ENCODE data around the gene FBLN2. TPM values are rescaled to one million over a fixed set of nuclear protein-coding genes. Genes with fewer than 3 reads are reported as not detected.
A peak's percentile ranks its signal among the peaks of the same experiment; 100 is the strongest.
"Not testable (repeated sequence)": the region's sequence is repeated elsewhere in the genome, so short reads cannot be mapped to it uniquely, and the experiment has no call there.

FBLN2 gene
- total RNA-seq, 1 donor from 2014 or later = 16.5 TPM

DNA sequence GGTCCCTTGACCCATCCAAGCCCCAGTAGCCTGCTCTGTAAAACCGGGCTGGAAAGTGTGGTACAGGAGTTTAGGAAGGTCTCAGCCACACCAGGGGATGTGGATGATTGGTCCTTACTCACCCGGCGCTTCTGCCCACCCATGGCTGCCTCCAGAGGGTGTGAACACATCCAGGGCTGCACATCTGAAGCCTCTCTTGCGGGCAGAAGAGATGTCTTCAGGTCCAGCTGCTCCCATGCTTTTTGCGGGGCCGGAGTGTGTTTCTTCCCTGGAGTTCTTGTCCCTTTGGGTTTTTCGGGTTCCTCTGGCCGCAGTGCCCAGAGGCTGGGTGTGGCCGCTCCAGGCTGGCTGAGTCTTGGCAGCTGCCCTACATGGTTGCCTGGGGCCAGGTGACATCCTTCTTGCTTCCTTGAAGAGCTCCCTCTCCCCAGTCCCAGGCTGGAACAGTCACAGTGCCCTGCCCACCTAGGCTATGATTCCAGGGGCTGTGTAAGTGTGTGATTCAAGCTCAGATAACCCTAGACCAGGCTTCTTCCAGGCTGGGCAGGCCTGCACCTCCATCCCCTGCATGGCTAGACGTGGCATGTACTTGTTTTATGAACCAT lies 34.9 kb upstream of the FBLN2 start:
- no peak for DNase-seq

DNA sequence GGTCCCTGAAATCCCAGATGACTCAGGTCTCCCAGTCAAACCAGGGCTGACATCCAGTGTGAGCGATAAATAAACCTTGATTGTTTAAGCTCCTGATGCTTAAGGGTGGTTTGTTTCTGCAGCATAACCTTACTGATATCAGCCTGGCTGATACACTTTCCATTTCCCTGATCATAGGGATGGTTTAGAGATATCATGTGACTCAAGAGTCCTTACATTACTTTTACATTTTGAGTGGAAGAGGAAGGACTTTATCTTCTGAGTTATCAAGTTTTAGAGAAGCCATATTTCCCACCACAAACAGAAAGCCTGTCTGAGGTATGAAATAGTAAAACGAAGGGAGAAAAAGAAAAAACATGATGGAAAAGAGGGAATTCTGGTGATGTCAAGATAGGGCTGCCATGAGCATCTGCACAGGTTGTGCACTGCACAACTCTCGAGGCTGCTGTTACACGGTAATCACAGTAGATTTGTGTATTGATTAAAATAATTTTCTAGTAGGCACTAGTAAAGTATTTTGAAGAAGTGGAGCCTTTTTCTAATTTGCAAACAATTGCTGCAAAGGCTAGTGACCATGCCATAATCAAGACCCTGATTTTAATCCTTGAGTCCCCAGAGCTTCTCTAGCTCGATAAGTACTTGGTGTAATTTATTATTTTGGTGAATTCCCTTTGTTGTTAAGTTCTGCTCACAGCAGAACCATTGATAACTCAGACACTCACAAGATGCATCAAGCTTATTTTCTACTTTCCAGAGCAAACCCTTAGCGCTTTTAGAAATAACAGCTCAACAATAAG lies 34.1 kb upstream of the FBLN2 start:
- no peak for DNase-seq

DNA sequence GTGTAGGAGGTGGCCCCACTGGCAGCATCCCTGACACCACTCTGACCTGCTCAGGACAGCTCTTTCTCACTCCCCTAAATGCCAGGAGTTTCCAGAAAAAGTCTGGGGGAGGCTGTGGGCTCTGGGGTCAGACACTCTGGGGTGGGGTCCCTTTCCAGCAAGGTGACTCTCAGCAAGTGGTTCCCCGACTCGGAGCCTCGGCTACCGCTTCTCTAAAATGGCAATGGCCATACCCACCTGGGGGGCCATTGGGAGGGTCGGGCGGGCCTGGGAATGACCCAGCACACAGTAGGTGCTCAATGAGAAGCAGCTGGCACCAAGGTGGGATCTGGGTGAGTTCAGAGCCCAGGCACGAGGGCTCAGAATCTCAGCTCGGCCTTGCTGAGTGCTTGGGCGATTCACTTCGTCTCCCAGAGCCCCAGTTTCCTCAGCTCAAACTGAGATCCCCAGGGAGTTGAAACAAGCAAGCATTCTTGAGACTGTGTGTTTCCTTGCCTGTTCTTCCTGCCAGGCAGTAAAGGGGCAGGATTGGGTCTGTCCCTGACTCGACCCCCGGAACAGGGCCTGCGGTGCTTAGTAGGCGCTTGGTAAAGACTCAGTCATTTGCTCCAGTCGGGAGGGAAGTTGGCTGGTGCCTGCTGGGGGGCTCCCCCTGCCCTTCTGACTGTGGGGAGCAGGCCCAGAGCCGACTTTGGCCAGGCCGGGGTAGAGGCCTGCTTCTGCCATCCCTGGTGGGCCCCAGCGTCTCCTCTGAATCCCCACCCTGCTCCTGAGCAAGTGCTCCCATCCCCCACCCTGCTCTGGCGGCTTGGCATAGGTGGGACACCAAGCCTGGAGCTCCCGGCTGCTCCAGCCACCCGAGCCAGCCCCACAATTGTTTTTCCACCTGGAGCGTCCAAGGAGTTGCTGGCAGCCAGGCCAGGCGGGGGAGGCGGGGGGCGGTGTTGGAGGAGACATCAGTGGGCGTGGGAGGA lies 32.9 kb upstream of the FBLN2 start:
- DNase-seq = no peak

DNA sequence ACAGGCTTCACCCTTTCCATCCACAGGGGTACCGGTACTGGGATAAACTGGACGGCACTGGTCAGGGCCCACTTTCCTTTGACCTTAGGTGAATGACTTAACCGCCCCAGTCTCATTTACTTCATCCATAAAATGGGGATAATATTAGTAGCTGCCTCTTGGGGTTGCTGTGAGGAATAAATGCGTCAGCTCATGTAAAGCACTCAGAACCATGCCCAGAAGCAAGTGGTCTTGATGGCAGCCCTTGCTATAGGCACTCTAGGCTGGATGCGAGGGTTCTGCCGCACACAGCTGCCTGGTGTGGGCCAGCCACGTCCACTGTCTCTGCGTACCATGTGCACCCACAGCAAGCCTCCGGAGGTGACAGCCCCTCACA lies 32.2 kb upstream of the FBLN2 start:
- DNase-seq = no peak

DNA sequence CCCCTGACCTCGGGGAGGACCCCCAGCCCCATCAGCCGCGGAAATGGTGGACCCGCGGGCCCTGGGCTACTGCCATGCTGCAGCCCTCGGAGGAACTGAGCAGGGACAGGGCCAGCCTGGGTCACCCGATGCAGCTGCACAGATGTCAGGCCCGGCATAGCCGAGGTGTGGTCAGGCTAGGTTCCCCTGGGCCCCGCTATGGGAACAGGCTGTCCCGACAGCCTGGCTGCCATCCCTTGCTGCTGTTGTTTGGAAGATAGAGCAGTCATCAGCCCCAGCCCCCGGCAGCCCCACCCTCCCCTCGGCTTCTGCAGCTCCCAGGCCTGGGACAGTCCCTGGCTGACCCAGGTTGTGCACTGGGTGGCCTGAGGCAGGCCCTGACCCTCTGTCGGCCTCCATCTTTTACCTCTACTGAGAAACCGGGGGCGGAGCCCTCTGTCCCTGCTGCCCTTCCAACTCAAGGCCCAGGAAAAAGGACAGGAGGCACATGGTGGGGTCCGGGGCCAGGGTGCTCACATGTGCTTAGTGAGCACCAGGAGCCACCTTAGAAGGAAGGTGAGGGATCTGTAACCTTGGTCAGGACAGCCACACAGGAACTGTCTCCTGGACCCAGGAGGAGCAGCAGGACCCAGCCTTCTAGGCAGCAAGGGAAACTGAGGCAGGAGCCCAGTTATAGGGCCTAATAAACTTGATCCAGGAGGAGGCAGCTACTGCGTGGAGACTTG lies 31.5 kb upstream of the FBLN2 start:
- DNase-seq = no peak

GRCh38 chr3:13518516-13518953 lies 30.4 kb upstream of the FBLN2 start:
- DNase-seq = no peak

- DNase-seq = no peak
Observed at GRCh38 chr3:13519006-13519791, 29.7 kb upstream of the FBLN2 start.

DNA sequence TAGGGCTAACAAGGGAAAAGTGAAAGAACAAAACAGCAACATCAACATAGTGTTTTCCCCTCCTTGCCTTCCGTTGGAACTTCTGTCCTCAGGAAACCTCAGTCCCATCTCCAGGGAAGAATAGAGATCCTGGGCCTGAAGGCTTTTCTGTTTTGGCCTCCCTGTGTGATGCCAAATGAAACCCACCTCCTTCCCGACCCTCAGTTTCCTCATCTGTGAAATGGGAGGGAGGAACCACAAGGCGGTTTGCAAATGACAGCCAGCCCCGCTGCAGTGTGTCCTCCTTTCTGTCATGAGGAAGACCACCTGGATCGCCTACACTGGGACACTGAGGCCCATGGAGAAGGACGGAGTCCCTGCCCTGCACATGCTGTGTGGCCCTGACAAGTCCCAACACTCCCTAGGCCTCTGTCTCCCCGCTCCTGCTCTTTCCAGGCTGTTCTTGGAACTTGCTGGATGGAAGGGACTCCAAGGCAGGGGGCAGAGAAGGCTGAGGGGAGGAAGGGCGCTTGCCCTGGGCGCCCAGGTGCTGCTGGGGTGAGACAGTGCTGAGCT lies 28.5 kb upstream of the FBLN2 start:
- no peak for DNase-seq

GRCh38 chr3:13521309-13521708 lies 27.6 kb upstream of the FBLN2 start:
- DNase-seq = no peak

DNA sequence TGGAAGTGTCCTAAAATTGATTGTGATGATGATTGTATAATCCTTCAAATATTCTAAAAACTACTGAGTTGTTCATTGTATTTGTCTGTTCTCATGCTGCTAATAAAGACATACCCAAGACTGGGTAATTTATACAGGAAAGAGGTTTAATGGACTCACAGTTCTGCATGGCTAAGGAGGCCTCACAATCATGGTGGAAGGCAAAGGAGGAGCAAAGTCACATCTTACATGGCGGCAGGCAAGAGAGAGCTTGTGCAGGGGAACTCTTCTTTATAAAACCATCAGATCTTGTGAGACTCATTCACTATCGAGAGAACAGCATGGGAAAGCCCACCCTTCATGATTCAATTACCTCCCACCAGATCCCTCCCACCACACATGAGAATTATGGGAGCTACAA lies 27.2 kb upstream of the FBLN2 start:
- DNase-seq = not testable (repeated sequence)

- no peak for DNase-seq
Observed at GRCh38 chr3:13522236-13522635, 26.7 kb upstream of the FBLN2 start.

DNA sequence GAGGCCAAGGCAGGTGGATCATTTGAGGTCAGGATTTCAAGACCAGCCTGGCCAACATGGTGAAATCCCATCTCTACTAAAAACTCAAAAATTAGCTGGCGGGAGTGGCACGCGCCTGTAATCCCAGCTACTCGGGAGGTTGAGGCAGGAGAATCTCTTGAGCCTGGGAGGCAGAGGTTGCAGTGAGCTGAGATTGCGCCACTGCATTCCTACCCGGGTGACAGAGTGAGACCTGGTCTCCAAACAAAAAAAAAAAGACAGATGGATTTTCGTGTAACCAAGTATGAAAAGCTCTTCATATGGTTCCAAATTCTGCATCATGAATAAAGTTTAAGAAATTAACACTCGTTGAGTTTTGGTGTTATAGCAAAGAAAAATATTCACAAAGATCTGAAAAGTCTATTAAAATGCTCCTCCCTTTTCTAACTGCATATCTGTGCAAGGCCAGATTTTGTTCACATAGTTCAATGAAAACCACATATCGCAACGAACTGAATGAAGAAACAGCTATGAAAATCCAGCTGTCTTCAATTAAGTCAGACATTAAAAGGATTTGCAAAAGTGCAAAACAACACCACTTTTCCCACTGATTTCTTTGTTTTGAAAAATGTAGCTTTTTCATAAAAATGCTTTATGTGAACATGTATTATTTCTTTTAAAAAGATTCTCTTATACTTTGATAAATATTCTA lies 23.8 kb upstream of the FBLN2 start:
- DNase-seq = no peak

- DNase-seq = no peak
Observed at GRCh38 chr3:13525827-13526625, 22.9 kb upstream of the FBLN2 start.

GRCh38 chr3:13526626-13526949 lies 22.3 kb upstream of the FBLN2 start:
- no peak for DNase-seq

DNA sequence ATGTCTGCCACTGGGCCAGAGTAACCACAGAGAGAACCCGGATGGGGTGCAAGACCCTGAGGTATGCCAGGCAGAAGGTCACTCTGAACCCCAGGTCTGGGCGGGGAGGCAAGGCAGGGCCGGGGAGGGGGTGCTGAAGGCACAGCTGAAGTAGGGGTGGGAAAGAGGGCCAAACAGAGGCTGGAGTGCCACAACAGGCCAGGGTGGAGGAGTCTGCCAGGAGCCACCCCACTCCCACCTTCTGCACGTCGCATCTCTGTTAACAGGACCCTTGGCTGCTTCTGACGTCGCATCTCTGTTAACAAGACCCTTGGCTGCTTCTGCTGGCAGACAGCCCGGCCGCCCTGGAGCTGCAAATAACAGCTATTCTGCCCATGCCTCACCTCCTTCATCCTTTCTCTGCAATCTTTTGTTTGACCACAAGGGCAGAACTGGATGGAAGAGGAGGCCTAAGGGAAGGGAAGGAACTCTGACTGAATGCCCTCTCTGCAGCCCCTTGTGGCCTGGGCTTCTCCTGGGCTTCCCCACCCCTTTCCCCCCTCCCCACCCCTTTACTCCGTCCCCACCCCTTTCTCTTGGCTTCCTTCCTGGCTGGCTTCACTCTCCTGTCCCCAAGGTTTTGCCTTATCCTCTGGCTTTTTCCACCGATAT lies 20.6 kb upstream of the FBLN2 start:
- DNase-seq = peak; percentile 17

- no peak for DNase-seq
Observed at GRCh38 chr3:13529196-13530112, 19.5 kb upstream of the FBLN2 start.

- no peak for DNase-seq
Observed at GRCh38 chr3:13530241-13531009, 18.5 kb upstream of the FBLN2 start.

GRCh38 chr3:13532085-13532484 lies 16.8 kb upstream of the FBLN2 start:
- no peak for DNase-seq

Data from dermis blood vessel endothelial cell (primary cell).